Suprapubic skin (tissue), 4 donors: ENCODE measurements around the gene TRHDE. TPM values are rescaled to one million over a fixed set of nuclear protein-coding genes. Genes with fewer than 3 reads are reported as not detected.

ENCODE experiments used
- DNase-seq, 2 donors: peaks; one replicate each; pipeline ENCODE4 v3.0.0-alpha.2; 2019; ENCODE audit warnings: low spot score in 2 of 2
- H3K27ac ChIP-seq: fragments of 200-600 bp; sonication (generic); one replicate; pipeline ENCODE4 v1.5.1; 2019
- H3K27me3 ChIP-seq: fragments of 200-600 bp; sonication (generic); one replicate; pipeline ENCODE4 v1.5.1; 2019
- H3K36me3 ChIP-seq: fragments of 200-600 bp; sonication (generic); one replicate; pipeline ENCODE4 v1.5.1; 2019
- H3K4me1 ChIP-seq: fragments of 200-600 bp; sonication (generic); one replicate; pipeline ENCODE4 v1.5.1; 2019
- H3K4me3 ChIP-seq: fragments of 200-600 bp; sonication (generic); one replicate; pipeline ENCODE4 v1.5.1; 2019; ENCODE audit warnings: mild to moderate bottlenecking
- H3K9me3 ChIP-seq: fragments of 200-600 bp; sonication (generic); one replicate; pipeline ENCODE4 v1.5.1; 2019
- CTCF ChIP-seq, 2 donors: fragments of 200-600 bp in 1 of 2; fragments of 450-650 bp in 1 of 2; sonication (generic) in 1 of 2; IDR thresholded peaks; one replicate each; pipeline ENCODE4 v1.5.1; 2016 to 2019; ENCODE audit warnings: antibody characterized with exemption in 2 of 2, mild to moderate bottlenecking in 1 of 2, moderate library complexity in 1 of 2
- EP300 ChIP-seq: sonication (generic); formaldehyde crosslinking; IDR thresholded peaks from one replicate; pipeline ENCODE4 v1.6.1; 2017; ENCODE audit warnings: antibody characterized with exemption
- POLR2A ChIP-seq, 2 donors: fragments of 450-650 bp; IDR thresholded peaks; one replicate each; pipeline ENCODE4 v1.6.1; 2017; ENCODE audit warnings: antibody characterized with exemption in 2 of 2, mild to moderate bottlenecking in 2 of 2, moderate library complexity in 2 of 2
- POLR2AphosphoS5 ChIP-seq, 3 donors: sonication (generic); formaldehyde crosslinking; IDR thresholded peaks; one replicate each; pipeline ENCODE4 v1.6.1; 2017; ENCODE audit warnings: antibody characterized with exemption in 3 of 3
- WGBS: methylation state at CpG from one replicate; pipeline ENCODE4 v1.1.5; 2018; 5-methylcytosine and 5-hydroxymethylcytosine counted together
- total RNA-seq, 4 donors: library from RNA; depleted of rRNA; stranded (reverse); fragments of >200 nt; gene quantifications; one replicate each; pipeline ENCODE4 v1.1.0, GENCODE V29; 2016

TRHDE gene
- total RNA-seq, 4 donors from 2014 or later = 0.49 to 1.2 (median 0.98) TPM

DNA sequence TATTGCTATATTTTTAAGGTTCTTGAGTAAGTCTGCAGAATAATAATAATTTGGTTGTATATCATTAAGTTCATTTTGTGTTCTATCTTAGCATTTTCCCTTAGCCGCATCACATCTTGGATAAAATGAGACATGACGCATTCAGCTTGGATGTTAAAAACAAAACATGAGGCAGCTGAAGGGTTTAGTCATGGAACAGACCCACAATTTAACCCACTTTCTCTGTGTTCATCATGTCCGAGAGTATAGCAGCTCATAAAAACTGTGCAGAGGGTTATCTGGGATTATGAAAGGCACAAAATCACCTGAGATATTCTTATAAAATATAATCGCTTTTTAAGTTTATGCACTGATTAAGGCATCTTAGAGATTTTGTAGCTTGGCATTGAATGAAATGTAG lies 219.3 kb downstream of the TRHDE start:
- 66% methylated on average over 4 of the region's 4 CpGs for WGBS
- Histone ChIP-seq H3K4me3 (no peak overlapping the region), H3K9me3 (no peaks in the 10 kb centered on the region), H3K4me1 (no peaks in the 10 kb centered on the region), H3K27ac (no peak overlapping the region), H3K36me3 (no peaks in the 10 kb centered on the region), H3K27me3 (no peaks in the 10 kb centered on the region)
- DNase-seq = no peak
- TF ChIP-seq POLR2A (IDR thresholded peaks at IDR 0.05) (no peak), CTCF (IDR thresholded peaks at IDR 0.05) (no peak), POLR2AphosphoS5 (IDR thresholded peaks at IDR 0.05) (no peak), EP300 (no peak)

DNA sequence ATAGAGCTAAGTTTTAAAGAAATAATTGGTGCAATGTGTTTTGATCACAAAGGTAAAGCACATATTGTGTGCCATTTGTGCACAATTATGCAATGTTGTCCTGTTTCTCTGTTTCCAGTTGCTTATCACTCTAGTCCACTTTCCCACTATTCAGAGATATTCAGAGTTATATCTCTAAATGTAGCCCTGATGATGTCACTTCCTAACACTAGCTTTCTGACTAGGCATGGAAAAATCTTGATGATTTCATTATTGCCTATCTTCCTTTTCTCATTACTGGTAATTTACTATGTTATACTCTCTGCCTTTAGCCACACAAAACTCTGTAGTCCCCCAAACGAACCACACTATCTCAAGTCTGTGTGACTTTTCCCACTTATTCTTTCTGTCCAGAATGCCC lies 221.2 kb downstream of the TRHDE start:
- TF ChIP-seq POLR2A (IDR thresholded peaks at IDR 0.05) = no peak
- TF ChIP-seq CTCF (IDR thresholded peaks at IDR 0.05) = no peak
- TF ChIP-seq EP300 = no peak
- no peak for TF ChIP-seq POLR2AphosphoS5 (IDR thresholded peaks at IDR 0.05)
- 60% methylated on average over 1 of the region's 1 CpG for WGBS
- H3K9me3 ChIP-seq = no peaks in the 10 kb centered on the region
- H3K36me3 ChIP-seq = no peaks in the 10 kb centered on the region
- no peaks in the 10 kb centered on the region for H3K4me1 ChIP-seq
- H3K27ac ChIP-seq = no peak overlapping the region
- no peak overlapping the region for H3K4me3 ChIP-seq
- H3K27me3 ChIP-seq = no peaks in the 10 kb centered on the region
- DNase-seq = no peak

DNA sequence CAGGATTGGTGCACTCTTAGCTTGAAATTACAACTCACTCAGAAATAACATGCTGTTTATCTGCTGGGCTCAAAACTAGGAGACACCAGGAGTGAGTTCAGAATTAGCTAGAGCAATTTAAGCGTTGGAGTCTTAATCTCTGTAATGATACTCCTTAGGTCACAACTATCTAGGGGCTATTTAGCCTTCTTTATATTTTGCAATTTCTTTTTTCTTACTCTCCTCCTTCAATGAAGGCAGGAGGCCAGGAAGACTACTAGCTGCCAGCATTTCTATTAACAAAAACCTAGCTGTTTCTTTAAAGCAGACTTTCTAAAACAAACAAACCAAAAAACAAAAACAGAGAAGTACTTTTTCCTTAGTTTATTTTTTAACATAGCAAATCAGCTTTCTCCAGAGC lies 226.2 kb downstream of the TRHDE start:
- TF ChIP-seq POLR2AphosphoS5 (IDR thresholded peaks at IDR 0.05) (no peak), POLR2A (IDR thresholded peaks at IDR 0.05) (no peak), CTCF (IDR thresholded peaks at IDR 0.05) (no peak), EP300 (no peak)
- Histone ChIP-seq H3K4me3 (no peak overlapping the region), H3K27me3 (no peaks in the 10 kb centered on the region), H3K9me3 (no peaks in the 10 kb centered on the region), H3K27ac (no peak overlapping the region), H3K4me1 (no peaks in the 10 kb centered on the region), H3K36me3 (no peaks in the 10 kb centered on the region)
- DNase-seq = no peak
- WGBS = 71% methylated on average over 1 of the region's 1 CpG

DNA sequence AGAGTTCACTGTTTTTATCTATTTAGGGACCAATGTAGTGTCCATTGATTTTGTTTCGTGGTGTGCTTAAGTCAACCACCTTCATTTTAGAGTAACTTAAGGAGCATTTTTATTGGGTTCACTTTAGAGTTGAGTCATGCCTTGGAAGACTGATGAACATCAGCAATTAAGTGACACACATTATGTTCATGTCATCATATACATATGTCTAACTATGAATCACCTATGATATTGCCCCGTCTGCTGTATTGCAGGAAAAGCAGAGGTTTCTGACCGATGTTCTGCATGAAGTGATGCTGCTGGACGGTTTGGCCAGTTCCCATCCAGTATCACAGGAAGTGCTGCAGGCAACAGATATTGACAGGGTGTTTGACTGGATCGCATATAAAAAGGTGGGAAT lies 227.1 kb downstream of the TRHDE start:
- Histone ChIP-seq H3K27me3 (no peaks in the 10 kb centered on the region), H3K36me3 (no peaks in the 10 kb centered on the region), H3K27ac (no peak overlapping the region), H3K4me3 (no peak overlapping the region), H3K9me3 (no peaks in the 10 kb centered on the region), H3K4me1 (no peaks in the 10 kb centered on the region)
- TF ChIP-seq CTCF (IDR thresholded peaks at IDR 0.05) (no peak), POLR2AphosphoS5 (IDR thresholded peaks at IDR 0.05) (no peak), POLR2A (IDR thresholded peaks at IDR 0.05) (no peak), EP300 (no peak)
- no peak for DNase-seq
- WGBS = 82% methylated on average over 5 of the region's 5 CpGs

GRCh38 chr12:72502546-72502945 lies 230.4 kb downstream of the TRHDE start:
- Histone ChIP-seq H3K27me3 (no peaks in the 10 kb centered on the region), H3K9me3 (no peaks in the 10 kb centered on the region), H3K4me3 (no peak overlapping the region), H3K36me3 (no peaks in the 10 kb centered on the region), H3K27ac (no peak overlapping the region), H3K4me1 (no peaks in the 10 kb centered on the region)
- WGBS = 91% methylated on average over 3 of the region's 3 CpGs
- no peak for DNase-seq
- TF ChIP-seq POLR2A (IDR thresholded peaks at IDR 0.05) = no peak
- no peak for TF ChIP-seq CTCF (IDR thresholded peaks at IDR 0.05)
- no peak for TF ChIP-seq EP300
- TF ChIP-seq POLR2AphosphoS5 (IDR thresholded peaks at IDR 0.05) = no peak
